ENCODE measurements around the gene FUCA2.
A peak's percentile ranks its signal among the peaks of the same experiment; 100 is the strongest.

The FUCA2 gene

DNA sequence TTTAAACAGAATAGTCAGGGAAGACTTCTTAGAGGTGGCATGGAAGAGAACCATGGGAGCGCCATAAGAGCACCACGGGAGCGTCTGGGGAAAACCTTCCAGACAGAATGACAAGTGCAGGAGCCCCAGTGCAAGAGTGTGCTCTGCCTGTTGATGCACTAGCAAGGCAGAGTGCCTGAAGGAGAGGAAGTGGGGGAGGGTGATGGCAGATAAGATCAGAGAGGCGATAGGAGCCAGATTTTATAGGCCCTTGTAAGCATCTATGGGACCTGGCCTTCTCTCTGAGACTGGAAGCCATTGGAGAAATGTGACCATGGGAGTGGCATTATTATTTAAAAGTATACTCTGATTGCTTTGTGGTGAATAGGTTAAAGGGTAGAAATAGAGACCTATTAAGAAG lies 13.1 kb downstream of the FUCA2 start:
- no peak for DNase-seq (ENCODE audit: low read depth)
- TF ChIP-seq CTCF (conservative IDR thresholded peaks at IDR 0.05; ENCODE audit: low read length), result no peak
- H3K4me3 ChIP-seq (ENCODE audit: low read length), result no peak overlapping the region

- no peak for DNase-seq (ENCODE audit: low read depth)
- no peak for TF ChIP-seq CTCF (conservative IDR thresholded peaks at IDR 0.05; ENCODE audit: low read length)
- no peak overlapping the region for H3K4me3 ChIP-seq (ENCODE audit: low read length)
Measured at GRCh38 chr6:143496974-143497373, 14.5 kb downstream of the FUCA2 start.

GRCh38 chr6:143490775-143491174 lies 20.7 kb downstream of the FUCA2 start:
- no peak for TF ChIP-seq CTCF (conservative IDR thresholded peaks at IDR 0.05; ENCODE audit: low read length)
- no peak overlapping the region for H3K4me3 ChIP-seq (ENCODE audit: low read length)
- DNase-seq (ENCODE audit: low read depth), result no peak

GRCh38 chr6:143490244-143490643 lies 21.3 kb downstream of the FUCA2 start:
- no peak overlapping the region for H3K4me3 ChIP-seq (ENCODE audit: low read length)
- no peak for DNase-seq (ENCODE audit: low read depth)
- no peak for TF ChIP-seq CTCF (conservative IDR thresholded peaks at IDR 0.05; ENCODE audit: low read length)

GRCh38 chr6:143486752-143487151 lies 24.8 kb downstream of the FUCA2 start:
- no peak for DNase-seq (ENCODE audit: low read depth)
- H3K4me3 ChIP-seq (ENCODE audit: low read length), result no peak overlapping the region
- no peak for TF ChIP-seq CTCF (conservative IDR thresholded peaks at IDR 0.05; ENCODE audit: low read length)

GRCh38 chr6:143485967-143486366 lies 25.6 kb downstream of the FUCA2 start:
- peak; percentile 23 for DNase-seq (ENCODE audit: low read depth)
- TF ChIP-seq CTCF (conservative IDR thresholded peaks at IDR 0.05; ENCODE audit: low read length), result no peak
- H3K4me3 ChIP-seq (ENCODE audit: low read length), result no peak overlapping the region

DNA sequence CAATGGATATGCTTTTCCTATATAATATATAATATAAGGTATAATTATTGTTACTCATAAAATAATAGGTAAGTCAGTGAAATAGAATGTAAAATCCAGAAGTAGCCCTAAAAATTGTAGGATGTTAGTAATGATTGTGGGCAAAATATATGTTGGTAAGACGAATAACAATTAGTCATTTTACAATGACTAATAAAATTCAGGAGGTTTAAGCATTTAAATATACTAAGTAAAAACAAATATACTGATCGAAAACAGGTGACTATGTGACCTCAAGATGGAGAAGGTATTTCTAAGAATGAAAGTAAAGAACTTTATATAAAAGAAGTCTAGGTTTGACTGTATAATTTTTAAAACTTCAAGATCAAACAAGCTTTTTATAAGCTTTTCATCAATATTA lies 28.9 kb downstream of the FUCA2 start:
- no peak for DNase-seq (ENCODE audit: low read depth)
- no peak overlapping the region for H3K4me3 ChIP-seq (ENCODE audit: low read length)
- no peak for TF ChIP-seq CTCF (conservative IDR thresholded peaks at IDR 0.05; ENCODE audit: low read length)

All from AG10803 (cell line).